ENCODE data around the gene PLCH1. TPM values are rescaled to one million over a fixed set of nuclear protein-coding genes. Genes with fewer than 3 reads are reported as not detected.
"Not testable (repeated sequence)": the region's sequence is repeated elsewhere in the genome, so short reads cannot be mapped to it uniquely, and the experiment has no call there.

Gene PLCH1
- total and polyA plus RNA-seq, 4 donors = 0.08 to 0.57 TPM; not detected in 2

DNA sequence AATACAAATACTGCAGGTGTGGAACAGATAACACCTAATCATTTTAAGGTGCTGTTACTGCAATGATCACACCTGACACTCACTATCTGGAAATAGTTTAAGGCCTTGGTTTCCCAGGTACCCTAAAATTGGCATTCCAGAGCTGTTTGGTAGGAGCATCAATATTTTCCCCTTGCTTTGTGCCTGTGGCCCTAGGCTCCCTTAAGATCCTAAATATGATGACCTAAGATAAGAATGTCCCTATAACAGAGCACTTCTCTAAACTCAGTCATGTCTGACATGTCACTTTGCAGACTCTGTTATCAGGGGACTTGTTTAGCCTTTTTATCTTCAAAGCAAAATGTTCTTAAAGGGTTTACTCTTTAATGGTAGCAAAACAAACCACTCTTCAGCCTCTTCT, 335.5 kb downstream of the PLCH1 start:
- no peak for ATAC-seq (ENCODE audit: low FRiP score)
- Histone ChIP-seq H3K36me3 (ENCODE audit: control insufficient read depth in 1 of 2, insufficient read depth in 2 of 2, low read length in 1 of 2) (no peaks in the 10 kb centered on the region), H3K4me1 (ENCODE audit: control insufficient read depth in 1 of 2, insufficient read depth in 2 of 2, low read length in 2 of 2) (no peaks in the 10 kb centered on the region), H3K27ac (ENCODE audit: low read depth in 1 of 2, low read length in 2 of 2) (no peak overlapping the region), H3K9me3 (ENCODE audit: control insufficient read depth, low read length) (no peaks in the 10 kb centered on the region), H3K4me3 (ENCODE audit: low read length in 2 of 2) (no peak overlapping the region), H3K27me3 (ENCODE audit: control insufficient read depth in 1 of 2, insufficient read depth in 2 of 2, low read length in 1 of 2) (no peaks in the 10 kb centered on the region)
- no peak for DNase-seq
- intact Hi-C loops (cut with DNase I) = no loop called here

DNA sequence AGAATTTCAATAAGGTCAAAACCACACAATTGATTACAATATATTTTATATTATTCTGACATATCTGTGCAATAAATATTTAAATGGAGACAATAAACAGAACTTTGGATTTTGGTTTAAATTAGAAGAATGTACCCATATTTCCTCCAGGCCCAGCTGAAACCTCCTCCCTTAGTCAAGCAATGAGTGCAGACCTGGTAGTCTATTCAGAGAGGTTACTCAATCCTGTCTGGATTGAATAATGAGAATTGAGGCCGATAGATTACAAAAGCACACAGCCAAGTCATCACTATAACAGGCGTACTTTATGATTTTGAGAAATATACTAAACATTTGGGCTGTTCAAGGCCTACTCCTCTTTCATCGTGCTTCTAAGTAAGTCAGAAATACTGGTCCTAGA, 336.9 kb downstream of the PLCH1 start:
- DNase-seq (no peak), ATAC-seq (ENCODE audit: low FRiP score) (no peak)
- intact Hi-C loops (cut with DNase I) = no loop called here
- 92 to 94% methylated on average over 3 of the region's 3 CpGs for WGBS, 2 donors
- Histone ChIP-seq H3K27me3 (ENCODE audit: control insufficient read depth in 1 of 2, insufficient read depth in 2 of 2, low read length in 1 of 2) (no peaks in the 10 kb centered on the region), H3K4me1 (ENCODE audit: control insufficient read depth in 1 of 2, insufficient read depth in 2 of 2, low read length in 2 of 2) (no peaks in the 10 kb centered on the region), H3K4me3 (ENCODE audit: low read length in 2 of 2) (no peak overlapping the region), H3K36me3 (ENCODE audit: control insufficient read depth in 1 of 2, insufficient read depth in 2 of 2, low read length in 1 of 2) (no peaks in the 10 kb centered on the region), H3K9me3 (ENCODE audit: control insufficient read depth, low read length) (no peaks in the 10 kb centered on the region), H3K27ac (ENCODE audit: low read depth in 1 of 2, low read length in 2 of 2) (no peak overlapping the region)

DNA sequence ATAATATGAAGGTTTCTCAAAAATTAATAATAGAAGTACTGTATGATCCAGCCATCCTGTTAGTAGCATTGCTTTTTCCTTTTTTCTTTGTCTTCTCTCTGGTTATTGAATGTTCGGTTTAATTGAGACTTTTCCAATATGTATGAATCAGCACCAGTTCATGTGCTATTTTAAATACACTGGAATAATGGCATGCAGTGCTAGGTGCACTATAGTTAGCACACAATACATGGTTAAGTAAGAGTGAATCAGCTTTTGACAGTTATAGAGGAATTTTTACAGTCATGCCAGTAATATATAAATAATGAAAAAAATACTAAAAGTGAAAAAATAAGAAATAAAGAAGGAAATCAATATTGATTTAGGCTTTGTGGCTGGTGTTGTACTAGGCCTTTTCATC, 337.5 kb downstream of the PLCH1 start:
- Histone ChIP-seq H3K36me3 (ENCODE audit: control insufficient read depth in 1 of 2, insufficient read depth in 2 of 2, low read length in 1 of 2) (no peaks in the 10 kb centered on the region), H3K9me3 (ENCODE audit: control insufficient read depth, low read length) (no peaks in the 10 kb centered on the region), H3K27ac (ENCODE audit: low read depth in 1 of 2, low read length in 2 of 2) (no peak overlapping the region), H3K27me3 (ENCODE audit: control insufficient read depth in 1 of 2, insufficient read depth in 2 of 2, low read length in 1 of 2) (no peaks in the 10 kb centered on the region), H3K4me3 (ENCODE audit: low read length in 2 of 2) (no peak overlapping the region), H3K4me1 (ENCODE audit: control insufficient read depth in 1 of 2, insufficient read depth in 2 of 2, low read length in 2 of 2) (no peaks in the 10 kb centered on the region)
- WGBS, 2 donors = 88% methylated on average over 1 of the region's 1 CpG
- intact Hi-C loops (cut with DNase I) = no loop called here
- DNase-seq (no peak), ATAC-seq (ENCODE audit: low FRiP score) (no peak)

DNA sequence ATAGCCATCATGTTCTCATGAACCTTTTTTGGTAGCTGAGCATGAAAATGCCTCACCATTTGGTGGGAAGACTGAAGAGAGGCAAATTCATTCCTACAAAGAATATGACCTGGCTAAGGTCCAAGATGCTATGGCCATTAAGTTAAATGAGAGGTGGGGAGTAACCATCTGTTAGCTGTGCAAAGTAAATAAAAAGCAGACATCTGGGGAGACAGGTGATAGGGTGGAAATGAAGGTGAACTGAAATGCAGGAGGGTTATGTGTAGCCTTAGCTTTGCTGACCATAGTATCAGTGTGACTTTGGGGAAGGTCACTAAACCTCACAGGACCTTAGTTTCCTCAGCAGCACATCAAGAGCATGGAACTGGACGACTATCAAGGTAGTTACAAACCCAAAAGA, 340.4 kb downstream of the PLCH1 start:
- Histone ChIP-seq H3K4me1 (ENCODE audit: control insufficient read depth in 1 of 2, insufficient read depth in 2 of 2, low read length in 2 of 2) (no peaks in the 10 kb centered on the region), H3K36me3 (ENCODE audit: control insufficient read depth in 1 of 2, insufficient read depth in 2 of 2, low read length in 1 of 2) (no peaks in the 10 kb centered on the region), H3K27me3 (ENCODE audit: control insufficient read depth in 1 of 2, insufficient read depth in 2 of 2, low read length in 1 of 2) (no peaks in the 10 kb centered on the region), H3K9me3 (ENCODE audit: control insufficient read depth, low read length) (peaks cover 2% of the 10 kb centered on the region), H3K27ac (ENCODE audit: low read depth in 1 of 2, low read length in 2 of 2) (no peak overlapping the region), H3K4me3 (ENCODE audit: low read length in 2 of 2) (no peak overlapping the region)
- intact Hi-C loops (cut with DNase I) = no loop called here
- DNase-seq (no peak), ATAC-seq (ENCODE audit: low FRiP score) (no peak)
- WGBS, 2 donors = 37 to 53% methylated on average over 1 of the region's 1 CpG

DNA sequence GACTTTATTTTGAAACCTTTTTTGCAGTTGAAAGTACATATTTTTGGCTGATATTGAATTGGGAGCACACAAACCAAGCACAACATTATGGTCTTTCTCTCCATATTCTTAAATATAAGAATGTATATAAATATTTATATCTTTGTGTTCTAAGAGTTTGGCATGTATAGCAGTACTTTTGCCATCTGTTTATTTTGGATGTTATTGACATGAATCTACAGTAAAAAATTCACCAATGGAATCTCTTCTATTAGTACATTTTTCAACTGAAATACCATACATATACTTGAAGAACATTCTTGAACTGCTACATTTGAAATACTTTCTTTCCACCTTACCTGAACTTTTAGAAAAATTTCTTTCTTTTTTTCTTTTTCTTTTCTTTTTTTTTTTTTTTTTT, 342.2 kb downstream of the PLCH1 start:
- ATAC-seq (ENCODE audit: low FRiP score) (no peak), DNase-seq (no peak)
- no peaks in the 10 kb centered on the region for H3K27me3 ChIP-seq (ENCODE audit: control insufficient read depth in 1 of 2, insufficient read depth in 2 of 2, low read length in 1 of 2)
- H3K9me3 ChIP-seq (ENCODE audit: control insufficient read depth, low read length) = peaks cover 2% of the 10 kb centered on the region
- no peak overlapping the region for H3K4me3 ChIP-seq (ENCODE audit: low read length in 2 of 2)
- intact Hi-C loops (cut with DNase I) = no loop called here
- H3K27ac ChIP-seq (ENCODE audit: low read depth in 1 of 2, low read length in 2 of 2) = no peak overlapping the region
- no peaks in the 10 kb centered on the region for H3K4me1 ChIP-seq (ENCODE audit: control insufficient read depth in 1 of 2, insufficient read depth in 2 of 2, low read length in 2 of 2)
- H3K36me3 ChIP-seq (ENCODE audit: control insufficient read depth in 1 of 2, insufficient read depth in 2 of 2, low read length in 1 of 2) = no peaks in the 10 kb centered on the region

DNA sequence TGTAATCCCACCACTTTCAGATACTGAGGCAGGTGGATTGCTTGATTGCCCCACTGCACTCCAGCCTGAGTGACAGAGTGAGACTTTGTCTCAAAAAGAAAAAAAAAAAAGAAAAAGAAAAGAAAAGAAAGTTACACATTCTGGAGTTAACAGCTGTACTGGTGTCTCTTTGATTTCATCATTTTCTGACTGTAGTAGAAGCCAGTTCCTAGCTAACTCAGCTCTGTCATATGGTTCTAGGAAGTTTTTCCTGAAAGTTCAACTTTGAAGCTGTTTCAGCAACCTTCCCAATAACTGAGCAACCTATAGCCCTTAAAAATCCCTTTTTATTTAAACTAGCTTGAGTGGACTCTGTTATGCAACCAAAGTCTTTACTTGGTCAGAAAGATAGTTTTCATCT, 346.8 kb downstream of the PLCH1 start:
- intact Hi-C loops (cut with DNase I) = no loop called here
- ATAC-seq (ENCODE audit: low FRiP score) (no peak), DNase-seq (no peak)
- Histone ChIP-seq H3K9me3 (ENCODE audit: control insufficient read depth, low read length) (peaks cover 2% of the 10 kb centered on the region), H3K36me3 (ENCODE audit: control insufficient read depth in 1 of 2, insufficient read depth in 2 of 2, low read length in 1 of 2) (no peaks in the 10 kb centered on the region), H3K27me3 (ENCODE audit: control insufficient read depth in 1 of 2, insufficient read depth in 2 of 2, low read length in 1 of 2) (no peaks in the 10 kb centered on the region), H3K4me1 (ENCODE audit: control insufficient read depth in 1 of 2, insufficient read depth in 2 of 2, low read length in 2 of 2) (no peaks in the 10 kb centered on the region), H3K27ac (ENCODE audit: low read depth in 1 of 2, low read length in 2 of 2) (no peak overlapping the region), H3K4me3 (ENCODE audit: low read length in 2 of 2) (no peak overlapping the region)

DNA sequence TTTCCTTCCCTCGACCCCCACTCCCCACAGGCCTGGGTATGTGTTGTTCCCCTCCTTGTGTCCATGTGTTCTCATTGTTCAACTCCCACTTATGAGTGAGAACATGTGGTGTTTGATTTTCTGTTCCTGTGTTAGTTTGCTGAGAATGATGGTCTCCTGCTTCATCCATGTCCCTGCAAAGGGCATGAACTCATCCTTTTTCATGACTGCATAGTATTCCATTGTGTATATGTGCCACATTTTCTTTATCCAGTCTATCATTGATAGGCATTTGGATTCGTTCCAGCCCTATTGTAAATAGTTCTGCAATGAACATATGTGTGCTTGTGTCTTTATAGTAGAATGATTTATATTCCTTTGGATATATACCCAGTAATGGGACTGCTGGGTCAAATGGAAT, 350.0 kb downstream of the PLCH1 start:
- DNase-seq; H3K4me1 ChIP-seq (ENCODE audit: control insufficient read depth in 1 of 2, insufficient read depth in 2 of 2, low read length in 2 of 2); H3K9me3 ChIP-seq (ENCODE audit: control insufficient read depth, low read length); H3K27ac ChIP-seq (ENCODE audit: low read depth in 1 of 2, low read length in 2 of 2); H3K27me3 ChIP-seq (ENCODE audit: control insufficient read depth in 1 of 2, insufficient read depth in 2 of 2, low read length in 1 of 2); intact Hi-C loops (cut with DNase I); H3K4me3 ChIP-seq (ENCODE audit: low read length in 2 of 2); H3K36me3 ChIP-seq (ENCODE audit: control insufficient read depth in 1 of 2, insufficient read depth in 2 of 2, low read length in 1 of 2); ATAC-seq (ENCODE audit: low FRiP score): not testable (repeated sequence)
- WGBS, 2 donors = 64 to 67% methylated on average over 2 of the region's 2 CpGs

DNA sequence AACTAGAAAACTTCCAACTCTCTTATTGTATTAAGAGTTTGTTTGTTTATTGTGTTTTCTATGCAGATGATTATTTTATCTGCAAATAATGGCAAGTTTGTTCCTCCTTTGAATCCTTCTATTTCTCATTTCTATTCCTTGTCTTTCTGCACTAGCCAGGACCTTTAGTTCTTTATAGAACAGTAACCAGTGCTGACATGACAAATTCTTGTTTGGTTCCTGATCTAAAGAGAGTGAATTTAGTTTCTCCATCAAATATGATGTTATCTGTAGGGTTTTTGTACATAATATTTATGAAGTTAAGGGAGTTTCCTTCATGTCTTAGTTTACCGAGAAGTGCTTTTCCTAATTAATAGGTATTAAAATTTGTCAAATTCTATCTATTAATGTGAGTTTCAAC, 350.6 kb downstream of the PLCH1 start:
- WGBS, 2 donors = 92 to 93% methylated on average over 1 of the region's 1 CpG
- ATAC-seq (ENCODE audit: low FRiP score) = no peak
- Histone ChIP-seq H3K27ac (ENCODE audit: low read depth in 1 of 2, low read length in 2 of 2) (no peak overlapping the region), H3K36me3 (ENCODE audit: control insufficient read depth in 1 of 2, insufficient read depth in 2 of 2, low read length in 1 of 2) (no peaks in the 10 kb centered on the region), H3K4me3 (ENCODE audit: low read length in 2 of 2) (no peak overlapping the region), H3K27me3 (ENCODE audit: control insufficient read depth in 1 of 2, insufficient read depth in 2 of 2, low read length in 1 of 2) (no peaks in the 10 kb centered on the region), H3K4me1 (ENCODE audit: control insufficient read depth in 1 of 2, insufficient read depth in 2 of 2, low read length in 2 of 2) (no peaks in the 10 kb centered on the region), H3K9me3 (ENCODE audit: control insufficient read depth, low read length) (no peaks in the 10 kb centered on the region)
- intact Hi-C loops (cut with DNase I) = no loop called here
- DNase-seq = no peak

DNA sequence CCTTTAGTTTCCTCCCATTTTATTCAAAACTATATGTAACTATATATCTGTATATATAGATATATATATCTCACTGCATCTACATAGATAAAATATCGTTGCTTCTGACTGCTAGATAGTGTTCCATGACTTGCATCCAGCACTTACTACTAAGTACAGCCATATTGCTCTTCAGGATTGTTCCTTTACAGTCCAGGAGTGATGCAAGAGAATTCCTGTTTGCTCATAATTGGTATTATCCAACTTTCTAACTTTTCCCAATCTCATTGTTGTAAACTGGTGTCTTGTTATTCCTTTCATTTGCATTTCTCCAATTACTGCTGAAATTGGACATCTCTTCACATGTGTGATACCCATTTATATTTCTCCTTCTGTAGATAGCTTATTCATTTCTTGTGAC, 351.6 kb downstream of the PLCH1 start:
- H3K27ac ChIP-seq (ENCODE audit: low read depth in 1 of 2, low read length in 2 of 2) = no peak overlapping the region
- no peaks in the 10 kb centered on the region for H3K36me3 ChIP-seq (ENCODE audit: control insufficient read depth in 1 of 2, insufficient read depth in 2 of 2, low read length in 1 of 2)
- intact Hi-C loops (cut with DNase I) = no loop called here
- H3K4me1 ChIP-seq (ENCODE audit: control insufficient read depth in 1 of 2, insufficient read depth in 2 of 2, low read length in 2 of 2) = no peaks in the 10 kb centered on the region
- DNase-seq (no peak), ATAC-seq (ENCODE audit: low FRiP score) (no peak)
- H3K4me3 ChIP-seq (ENCODE audit: low read length in 2 of 2) = no peak overlapping the region
- H3K27me3 ChIP-seq (ENCODE audit: control insufficient read depth in 1 of 2, insufficient read depth in 2 of 2, low read length in 1 of 2) = no peaks in the 10 kb centered on the region
- WGBS, 2 donors = 63 to 66% methylated on average over 1 of the region's 1 CpG
- no peaks in the 10 kb centered on the region for H3K9me3 ChIP-seq (ENCODE audit: control insufficient read depth, low read length)

DNA sequence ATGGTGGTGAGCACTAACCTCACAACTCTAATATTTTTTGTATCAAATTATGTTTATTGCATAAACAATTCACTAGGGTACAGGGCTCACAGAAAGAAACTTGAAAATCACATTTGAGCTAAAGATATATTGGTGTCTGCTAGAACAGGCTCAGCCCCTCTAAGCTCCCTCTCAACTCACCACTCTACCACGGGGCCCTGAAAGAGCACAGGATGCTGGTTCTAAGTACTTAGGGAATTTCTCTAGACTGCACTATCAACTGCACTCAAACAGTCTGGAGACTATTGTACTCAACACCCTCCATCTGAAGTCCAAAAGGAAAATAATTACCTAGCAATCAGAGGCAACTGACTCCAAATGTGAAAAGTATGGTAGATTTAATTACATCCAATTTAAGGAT, 352.7 kb downstream of the PLCH1 start:
- Histone ChIP-seq H3K9me3 (ENCODE audit: control insufficient read depth, low read length) (no peaks in the 10 kb centered on the region), H3K4me1 (ENCODE audit: control insufficient read depth in 1 of 2, insufficient read depth in 2 of 2, low read length in 2 of 2) (no peaks in the 10 kb centered on the region), H3K27me3 (ENCODE audit: control insufficient read depth in 1 of 2, insufficient read depth in 2 of 2, low read length in 1 of 2) (peaks cover 0 to 2% of the 10 kb centered on the region in 2 donors), H3K36me3 (ENCODE audit: control insufficient read depth in 1 of 2, insufficient read depth in 2 of 2, low read length in 1 of 2) (no peaks in the 10 kb centered on the region), H3K4me3 (ENCODE audit: low read length in 2 of 2) (no peak overlapping the region), H3K27ac (ENCODE audit: low read depth in 1 of 2, low read length in 2 of 2) (no peak overlapping the region)
- intact Hi-C loops (cut with DNase I) = no loop called here
- ATAC-seq (ENCODE audit: low FRiP score) (no peak), DNase-seq (no peak)
- WGBS, 2 donors = 43 to 52% methylated on average over 1 of the region's 1 CpG
